ENCODE measurements around the gene CDK18.

The CDK18 gene

DNA sequence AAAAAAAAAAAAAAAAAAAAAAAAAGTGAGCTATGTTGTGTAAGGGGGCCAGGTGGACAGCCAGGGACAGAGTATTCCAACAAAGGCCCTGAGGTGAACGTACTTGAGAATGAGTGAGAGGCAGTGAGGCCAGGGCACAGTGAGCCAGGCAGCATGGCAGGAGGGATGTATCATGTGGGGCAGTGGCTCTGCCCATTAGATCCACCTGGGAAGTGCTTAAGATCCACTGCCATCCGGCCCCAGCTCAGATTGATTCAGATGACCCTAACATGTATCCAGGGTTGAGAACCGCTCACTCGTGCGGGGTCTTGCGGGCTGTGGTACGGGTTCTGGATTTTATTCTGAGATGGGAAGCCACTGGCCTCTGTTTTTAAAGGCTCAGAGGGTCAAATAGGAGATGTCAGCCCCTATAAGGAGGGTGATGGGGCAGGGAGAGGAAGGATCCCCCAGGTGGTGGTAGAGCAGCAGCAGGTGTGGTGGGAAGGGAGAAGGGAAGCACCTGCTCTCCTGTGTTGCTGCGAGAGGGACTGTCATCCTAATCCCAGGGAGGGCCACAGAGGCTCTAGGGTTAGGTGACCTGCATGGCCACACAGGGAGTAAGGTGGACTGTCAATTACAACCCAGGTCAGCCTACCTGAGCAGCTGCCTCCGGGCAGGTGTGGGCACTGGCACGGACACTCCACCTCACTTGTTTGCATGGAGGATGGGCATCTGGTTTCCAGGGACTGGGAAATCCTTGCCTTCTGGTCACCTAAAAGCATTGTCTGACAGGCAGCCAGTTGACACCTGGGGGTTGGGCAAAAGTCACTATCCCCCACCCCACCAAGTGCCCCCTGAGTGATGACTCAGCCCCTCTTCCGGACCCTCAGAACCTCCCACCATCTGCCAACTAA is 31.6 kb downstream of the CDK18 start:
- H3K9me3 ChIP-seq (ENCODE audit: control insufficient read depth in 1 of 2, low read length in 2 of 2) = no peaks in the 10 kb centered on the region
- H3K27ac ChIP-seq (ENCODE audit: low read length) = no peak overlapping the region
- peaks cover 0 to 15% of the 10 kb centered on the region in 2 donors for H3K36me3 ChIP-seq (ENCODE audit: control insufficient read depth in 1 of 2, insufficient read depth in 2 of 2, low read length in 2 of 2)
- H3K4me1 ChIP-seq (ENCODE audit: control insufficient read depth in 1 of 2, insufficient read depth in 2 of 2, low read length in 2 of 2) = no peaks in the 10 kb centered on the region
- no peak overlapping the region for H3K4me3 ChIP-seq (ENCODE audit: low read depth in 1 of 2, low read length in 2 of 2)
- no peaks in the 10 kb centered on the region for H3K27me3 ChIP-seq (ENCODE audit: low read depth, low read length)

DNA sequence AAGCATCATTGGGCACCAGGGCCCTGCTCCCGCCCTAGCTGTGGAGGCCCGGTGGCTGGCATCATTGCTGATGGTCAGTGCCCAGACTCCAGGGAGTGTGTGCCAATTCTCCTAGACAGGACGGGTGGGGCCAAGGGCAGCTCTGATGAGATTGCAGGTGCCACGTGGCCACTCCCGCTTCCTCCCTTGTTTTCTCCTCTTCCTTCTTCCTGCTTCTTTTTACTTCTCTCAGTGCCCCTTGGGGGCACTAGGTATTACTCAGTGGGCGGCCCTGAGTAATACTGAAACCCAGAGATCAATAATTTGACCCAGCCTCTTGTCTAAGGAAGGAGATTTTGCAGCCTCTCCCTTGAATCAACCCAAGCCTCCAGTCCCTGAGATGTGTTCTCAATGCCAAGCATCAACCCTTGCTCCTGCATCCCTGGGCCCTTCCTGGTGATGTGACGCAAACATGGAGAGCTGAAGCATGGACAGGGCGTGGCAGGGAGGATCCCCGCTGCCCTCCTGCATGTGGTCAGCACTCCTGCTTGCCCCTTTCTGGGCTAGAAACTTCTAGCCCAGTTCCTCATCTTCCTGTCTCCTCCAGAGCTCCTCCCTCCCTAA is 32.4 kb downstream of the CDK18 start:
- Histone ChIP-seq H3K27me3 (ENCODE audit: low read depth, low read length) (no peaks in the 10 kb centered on the region), H3K9me3 (ENCODE audit: control insufficient read depth in 1 of 2, low read length in 2 of 2) (no peaks in the 10 kb centered on the region), H3K4me1 (ENCODE audit: control insufficient read depth in 1 of 2, insufficient read depth in 2 of 2, low read length in 2 of 2) (no peaks in the 10 kb centered on the region), H3K36me3 (ENCODE audit: control insufficient read depth in 1 of 2, insufficient read depth in 2 of 2, low read length in 2 of 2) (peaks cover 0 to 8% of the 10 kb centered on the region in 2 donors), H3K27ac (ENCODE audit: low read length) (no peak overlapping the region), H3K4me3 (ENCODE audit: low read depth in 1 of 2, low read length in 2 of 2) (no peak overlapping the region)

DNA sequence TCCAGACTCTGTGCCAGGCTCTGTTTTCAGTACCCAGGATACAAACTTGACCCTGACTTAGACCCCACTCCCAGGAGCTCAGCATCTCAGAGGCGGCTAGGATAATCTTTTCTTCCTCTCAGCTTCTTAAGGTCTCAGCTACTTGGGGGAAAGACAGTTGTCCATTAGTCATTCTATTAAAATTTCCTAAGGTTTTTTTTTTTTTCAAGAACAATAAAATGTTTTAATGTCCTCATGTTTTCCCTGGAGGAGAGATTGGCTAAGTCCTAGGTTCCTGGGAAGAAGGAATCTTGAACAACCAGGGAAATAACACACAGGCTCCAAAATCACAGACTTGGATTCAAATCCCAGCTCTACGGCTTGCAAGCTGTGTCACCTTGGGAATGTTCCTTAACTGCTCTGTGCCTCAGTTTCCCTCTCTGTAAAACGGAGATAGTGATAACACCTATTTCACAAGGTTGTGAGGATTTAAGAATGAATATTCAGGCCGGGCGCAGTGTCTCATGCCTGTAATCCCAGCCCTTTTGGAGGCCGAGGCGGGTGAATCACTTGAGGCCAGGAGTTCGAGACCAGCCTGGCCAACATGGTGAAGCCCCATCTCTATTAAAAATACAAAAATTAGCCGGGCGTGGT is 33.0 kb downstream of the CDK18 start:
- Histone ChIP-seq H3K27me3 (ENCODE audit: low read depth, low read length) (no peaks in the 10 kb centered on the region), H3K4me3 (ENCODE audit: low read depth in 1 of 2, low read length in 2 of 2) (no peak overlapping the region), H3K9me3 (ENCODE audit: control insufficient read depth in 1 of 2, low read length in 2 of 2) (no peaks in the 10 kb centered on the region), H3K4me1 (ENCODE audit: control insufficient read depth in 1 of 2, insufficient read depth in 2 of 2, low read length in 2 of 2) (no peaks in the 10 kb centered on the region), H3K36me3 (ENCODE audit: control insufficient read depth in 1 of 2, insufficient read depth in 2 of 2, low read length in 2 of 2) (peaks cover 0 to 3% of the 10 kb centered on the region in 2 donors), H3K27ac (ENCODE audit: low read length) (no peak overlapping the region)

DNA sequence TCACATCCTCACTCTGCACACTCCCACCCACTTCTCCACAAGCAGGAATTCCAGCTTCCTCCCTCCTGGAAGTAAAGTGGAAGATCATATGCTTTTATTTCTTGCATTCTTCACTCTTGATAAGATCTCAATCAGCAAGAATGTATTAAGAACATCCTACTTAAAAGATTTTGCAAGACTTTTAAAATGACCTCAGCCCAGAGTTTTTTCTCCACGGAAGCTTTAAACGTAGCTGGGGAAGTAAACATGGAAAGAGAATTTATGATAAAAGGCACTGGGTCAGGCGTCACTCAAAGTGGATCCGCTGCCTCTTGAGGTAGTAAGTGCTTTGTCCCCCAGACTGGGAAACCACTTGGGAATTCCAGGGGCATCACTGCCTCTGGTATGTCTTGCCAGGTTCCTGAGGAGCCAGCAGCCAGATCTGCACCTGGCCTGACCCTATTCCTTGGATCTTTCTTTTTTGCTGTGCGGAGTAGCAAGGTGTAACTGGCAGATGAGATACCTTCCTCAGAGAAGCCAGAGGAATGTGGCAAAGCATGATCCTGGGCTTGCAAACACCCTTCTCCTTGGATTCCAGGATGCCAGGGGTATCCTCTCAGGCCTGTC is 33.9 kb downstream of the CDK18 start:
- Histone ChIP-seq H3K9me3 (ENCODE audit: control insufficient read depth in 1 of 2, low read length in 2 of 2) (no peaks in the 10 kb centered on the region), H3K36me3 (ENCODE audit: control insufficient read depth in 1 of 2, insufficient read depth in 2 of 2, low read length in 2 of 2) (no peaks in the 10 kb centered on the region), H3K27ac (ENCODE audit: low read length) (no peak overlapping the region), H3K4me1 (ENCODE audit: control insufficient read depth in 1 of 2, insufficient read depth in 2 of 2, low read length in 2 of 2) (peaks cover 0 to 4% of the 10 kb centered on the region in 2 donors), H3K27me3 (ENCODE audit: low read depth, low read length) (no peaks in the 10 kb centered on the region), H3K4me3 (ENCODE audit: low read depth in 1 of 2, low read length in 2 of 2) (no peak overlapping the region)

DNA sequence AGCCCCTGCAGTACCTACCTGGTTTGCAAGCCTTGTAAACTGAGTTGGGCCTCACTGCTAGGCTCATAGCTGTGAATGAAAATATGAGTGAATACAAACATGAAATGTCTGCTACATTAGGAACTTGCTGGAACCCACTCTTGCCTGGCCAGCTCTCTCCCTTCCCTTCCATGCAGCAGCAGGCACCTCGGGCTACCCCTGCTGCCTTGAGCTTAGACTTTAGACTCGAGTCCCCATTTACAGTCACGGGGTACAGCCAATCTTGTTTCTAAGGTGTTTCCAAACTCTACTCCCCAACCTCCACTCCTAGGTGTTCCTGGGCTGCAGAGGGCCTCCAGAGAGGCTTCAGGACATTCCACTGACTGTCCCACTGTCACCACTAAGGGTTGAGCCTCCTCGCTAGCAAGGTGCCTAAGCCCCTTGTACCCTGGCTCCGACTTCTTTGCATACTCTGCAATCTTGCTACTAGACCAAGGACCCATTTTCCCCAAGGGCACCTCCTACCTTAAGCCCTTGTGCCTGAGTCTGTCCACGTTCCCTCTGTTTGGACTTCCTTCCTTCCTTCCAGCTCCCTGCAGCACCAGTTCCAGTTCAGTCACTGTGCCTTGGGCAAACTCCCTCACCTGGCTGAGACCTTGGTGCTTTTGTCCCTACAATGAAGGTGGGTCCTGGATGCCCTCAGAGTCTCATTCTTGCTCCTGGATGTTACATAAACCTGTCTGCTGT is 36.9 kb downstream of the CDK18 start:
- Histone ChIP-seq H3K27me3 (ENCODE audit: low read depth, low read length) (no peaks in the 10 kb centered on the region), H3K27ac (ENCODE audit: low read length) (no peak overlapping the region), H3K4me1 (ENCODE audit: control insufficient read depth in 1 of 2, insufficient read depth in 2 of 2, low read length in 2 of 2) (peaks cover 4 to 13% of the 10 kb centered on the region in 2 donors), H3K36me3 (ENCODE audit: control insufficient read depth in 1 of 2, insufficient read depth in 2 of 2, low read length in 2 of 2) (no peaks in the 10 kb centered on the region), H3K9me3 (ENCODE audit: control insufficient read depth in 1 of 2, low read length in 2 of 2) (no peaks in the 10 kb centered on the region), H3K4me3 (ENCODE audit: low read depth in 1 of 2, low read length in 2 of 2) (no peak overlapping the region)

DNA sequence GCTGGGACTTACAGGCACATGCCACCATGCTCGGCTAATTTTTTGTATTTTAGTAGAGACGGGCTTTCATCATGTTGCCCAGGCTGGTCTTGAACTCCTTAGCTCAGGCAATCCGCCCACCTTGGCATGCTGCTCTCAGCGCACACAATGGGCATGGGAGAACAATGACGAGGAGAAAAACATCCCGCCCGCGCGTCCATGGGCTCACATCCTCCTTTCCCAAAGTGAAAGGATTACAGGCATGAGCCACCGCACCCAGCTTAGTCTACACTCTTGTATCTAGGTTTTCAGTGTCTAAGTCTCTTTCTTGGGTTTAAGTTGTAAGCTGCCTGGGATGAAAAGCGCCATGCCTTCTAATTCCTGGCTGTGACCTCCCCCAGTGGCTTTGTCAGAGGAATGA is 37.9 kb downstream of the CDK18 start:
- no peak overlapping the region for H3K27ac ChIP-seq (ENCODE audit: low read length)
- no peaks in the 10 kb centered on the region for H3K9me3 ChIP-seq (ENCODE audit: control insufficient read depth in 1 of 2, low read length in 2 of 2)
- H3K4me3 ChIP-seq (ENCODE audit: low read depth in 1 of 2, low read length in 2 of 2) = no peak overlapping the region

DNA sequence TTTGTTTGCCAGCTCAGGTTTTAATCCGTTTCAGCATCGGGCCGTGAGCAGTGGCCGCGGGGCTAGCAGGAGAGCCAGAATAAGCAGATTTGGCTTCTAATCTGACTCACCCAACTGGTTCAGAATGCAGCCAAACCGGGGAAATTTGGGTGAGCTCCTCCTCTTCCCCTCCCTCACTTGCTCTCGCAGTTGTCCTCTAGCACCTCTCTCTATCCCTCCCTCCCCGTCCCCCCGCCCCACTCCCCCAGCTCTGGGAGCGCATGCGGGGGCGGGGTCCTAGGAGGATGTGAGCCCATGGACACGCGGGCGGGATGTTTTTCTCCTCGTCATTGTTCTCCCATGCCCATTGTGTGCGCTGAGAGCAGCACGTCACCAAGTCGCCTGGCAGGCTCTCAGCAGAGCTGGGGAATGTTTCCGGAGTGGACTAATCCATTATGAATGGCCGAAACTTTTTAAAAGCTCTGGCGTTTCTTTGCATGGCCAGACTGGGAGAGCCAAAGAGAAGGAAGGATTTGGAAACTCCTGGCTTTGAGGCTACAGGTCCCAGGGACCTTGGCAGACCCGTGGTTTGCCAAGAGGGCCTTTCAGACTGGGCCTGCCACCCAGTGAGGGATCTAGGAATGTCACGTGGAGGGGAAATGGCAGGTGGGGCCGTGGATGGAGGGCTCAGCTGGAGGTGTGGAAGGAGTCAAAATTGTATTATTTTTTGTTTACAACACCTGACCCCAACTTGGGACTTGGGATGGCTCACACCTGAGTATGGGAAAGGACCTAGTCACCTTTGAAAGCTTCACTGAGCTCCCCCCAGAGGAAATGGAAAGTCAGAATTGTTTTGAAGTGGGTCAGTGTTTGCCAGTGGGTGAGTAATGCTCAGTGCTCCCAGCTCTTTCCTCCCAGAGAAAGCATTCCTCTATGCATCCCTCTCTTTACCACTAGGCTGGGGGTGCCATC is 39.2 kb downstream of the CDK18 start:
- Histone ChIP-seq H3K27me3 (ENCODE audit: low read depth, low read length) (no peaks in the 10 kb centered on the region), H3K9me3 (ENCODE audit: control insufficient read depth in 1 of 2, low read length in 2 of 2) (no peaks in the 10 kb centered on the region), H3K4me1 (ENCODE audit: control insufficient read depth in 1 of 2, insufficient read depth in 2 of 2, low read length in 2 of 2) (peaks cover 4 to 13% of the 10 kb centered on the region in 2 donors), H3K36me3 (ENCODE audit: control insufficient read depth in 1 of 2, insufficient read depth in 2 of 2, low read length in 2 of 2) (no peaks in the 10 kb centered on the region), H3K4me3 (ENCODE audit: low read depth in 1 of 2, low read length in 2 of 2) (peak overlapping the region; percentile 19 to 54), H3K27ac (ENCODE audit: low read length) (no peak overlapping the region)

More for the DNA sequence above, 37.9 kb downstream of the CDK18 start:
- no peaks in the 10 kb centered on the region for H3K36me3 ChIP-seq (ENCODE audit: control insufficient read depth in 1 of 2, insufficient read depth in 2 of 2, low read length in 2 of 2)
- H3K27me3 ChIP-seq (ENCODE audit: low read depth, low read length) = no peaks in the 10 kb centered on the region
- H3K4me1 ChIP-seq (ENCODE audit: control insufficient read depth in 1 of 2, insufficient read depth in 2 of 2, low read length in 2 of 2) = peaks cover 4 to 13% of the 10 kb centered on the region in 2 donors

DNA sequence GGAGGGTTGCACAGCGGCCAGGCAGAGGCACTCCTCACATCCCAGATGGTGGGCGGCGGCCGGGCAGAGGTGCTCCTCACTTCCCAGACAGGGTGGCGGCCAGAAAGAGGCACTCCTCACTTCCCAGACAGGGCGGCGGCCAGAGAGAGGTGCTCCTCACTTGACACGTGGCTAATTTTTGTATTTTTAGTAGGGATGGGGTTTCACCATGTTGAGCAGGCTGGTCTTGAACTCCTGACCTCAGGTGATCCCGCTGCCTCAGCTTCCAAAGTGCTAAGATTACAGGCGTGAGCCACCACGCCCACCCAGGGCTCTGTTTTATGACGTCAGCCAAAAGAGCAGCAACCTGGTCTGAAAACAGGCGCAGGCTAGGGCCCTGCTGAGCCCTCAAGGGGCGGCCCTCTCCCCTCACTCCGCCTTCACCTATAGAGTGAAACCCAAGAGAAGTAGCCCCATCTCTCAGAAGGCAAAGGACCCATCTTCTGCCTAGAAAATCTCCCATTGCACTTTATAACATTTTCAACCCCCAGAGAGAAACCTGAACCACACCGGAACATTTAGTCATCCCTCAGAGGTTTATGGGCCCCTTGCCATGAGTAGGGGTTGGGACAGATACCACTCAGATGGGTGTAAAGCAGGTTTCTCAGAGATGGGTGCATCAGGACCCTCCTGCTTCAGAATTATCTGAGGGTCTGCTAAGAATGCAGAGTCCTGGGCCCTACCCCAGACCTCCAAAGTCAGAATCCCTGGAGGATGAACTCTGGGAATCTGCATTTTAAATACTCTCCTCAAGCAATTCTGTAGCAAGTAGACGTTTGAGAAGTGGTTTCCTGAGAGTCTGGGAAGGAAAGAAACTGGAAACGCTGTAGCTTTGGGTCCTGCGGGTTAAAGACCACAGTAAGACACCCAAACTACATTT is 40.8 kb downstream of the CDK18 start:
- H3K4me1 ChIP-seq (ENCODE audit: control insufficient read depth in 1 of 2, insufficient read depth in 2 of 2, low read length in 2 of 2) = peaks cover 4 to 13% of the 10 kb centered on the region in 2 donors
- no peak overlapping the region for H3K27ac ChIP-seq (ENCODE audit: low read length)
- H3K27me3 ChIP-seq (ENCODE audit: low read depth, low read length) = no peaks in the 10 kb centered on the region
- no peaks in the 10 kb centered on the region for H3K36me3 ChIP-seq (ENCODE audit: control insufficient read depth in 1 of 2, insufficient read depth in 2 of 2, low read length in 2 of 2)
- H3K9me3 ChIP-seq (ENCODE audit: control insufficient read depth in 1 of 2, low read length in 2 of 2) = no peaks in the 10 kb centered on the region
- H3K4me3 ChIP-seq (ENCODE audit: low read depth in 1 of 2, low read length in 2 of 2) = no peak overlapping the region

DNA sequence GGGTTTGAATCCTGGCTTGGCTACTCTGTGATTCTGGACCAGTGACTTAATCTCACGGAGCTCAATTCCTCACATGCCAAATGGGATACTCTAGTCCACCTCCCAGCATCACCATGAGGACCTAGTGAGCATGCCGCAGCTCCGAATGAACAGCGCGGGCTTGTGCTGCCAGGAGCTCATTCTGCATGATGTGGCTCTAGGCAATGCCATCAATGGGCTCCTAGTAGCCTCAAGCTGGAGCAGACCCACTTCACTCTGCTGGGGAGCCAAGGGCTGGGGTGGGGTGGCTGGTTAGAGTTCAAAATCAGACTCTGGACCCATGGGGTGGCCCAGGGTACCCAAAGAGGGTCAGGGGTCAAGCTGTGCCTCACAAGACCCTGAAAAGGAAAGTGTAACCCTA is 41.5 kb downstream of the CDK18 start:
- H3K36me3 ChIP-seq (ENCODE audit: control insufficient read depth in 1 of 2, insufficient read depth in 2 of 2, low read length in 2 of 2) = no peaks in the 10 kb centered on the region
- no peaks in the 10 kb centered on the region for H3K27me3 ChIP-seq (ENCODE audit: low read depth, low read length)
- H3K4me3 ChIP-seq (ENCODE audit: low read depth in 1 of 2, low read length in 2 of 2) = no peak overlapping the region
- no peak overlapping the region for H3K27ac ChIP-seq (ENCODE audit: low read length)
- no peaks in the 10 kb centered on the region for H3K9me3 ChIP-seq (ENCODE audit: control insufficient read depth in 1 of 2, low read length in 2 of 2)
- H3K4me1 ChIP-seq (ENCODE audit: control insufficient read depth in 1 of 2, insufficient read depth in 2 of 2, low read length in 2 of 2) = peaks cover 4 to 13% of the 10 kb centered on the region in 2 donors
